Endodermal cell (in vitro differentiated cells): ENCODE results near the gene GNAQ. TPM values are rescaled to one million over a fixed set of nuclear protein-coding genes. Genes with fewer than 3 reads are reported as not detected.

Experiments used
- DNase-seq: peaks from one replicate; pipeline ENCODE4 v3.0.0-alpha.2; 2017
- H3K27ac ChIP-seq: 2 replicates; pipeline ENCODE4 v1.5.1; 2013; ENCODE audit warnings: mild to moderate bottlenecking, low read depth, low read length, moderate library complexity
- H3K27me3 ChIP-seq: 2 replicates; pipeline ENCODE4 v1.6.1; 2013; ENCODE audit warnings: mild to moderate bottlenecking, low read length, moderate library complexity; ENCODE audit not compliant: insufficient read depth, control insufficient read depth, poor library complexity, severe bottlenecking
- H3K36me3 ChIP-seq: 2 replicates; pipeline ENCODE4 v1.7.0; 2013; ENCODE audit warnings: mild to moderate bottlenecking, low read length, moderate library complexity; ENCODE audit not compliant: control insufficient read depth, insufficient read depth
- H3K4me1 ChIP-seq: one replicate; pipeline ENCODE4 v1.7.0; 2013; ENCODE audit warnings: low read length; ENCODE audit not compliant: control insufficient read depth, insufficient read depth
- H3K4me3 ChIP-seq: 2 replicates; pipeline ENCODE4 v1.5.1; 2013; ENCODE audit warnings: mild to moderate bottlenecking, low read length, moderate library complexity
- H3K9ac ChIP-seq: 2 replicates; pipeline ENCODE4 v1.6.1; 2013; ENCODE audit warnings: mild to moderate bottlenecking, low read length, moderate library complexity; ENCODE audit not compliant: poor library complexity, severe bottlenecking; ENCODE audit errors: extremely low read depth
- H3K9me3 ChIP-seq: 2 replicates; pipeline ENCODE4 v1.6.1; 2013; ENCODE audit warnings: mild to moderate bottlenecking, low read length, moderate library complexity; ENCODE audit not compliant: control insufficient read depth
- H3K27ac Mint-ChIP-seq: 2 replicates; pipeline ENCODE4 v1.8.0; 2020; ENCODE audit warnings: mixed read lengths
- H3K27me3 Mint-ChIP-seq: 2 replicates; pipeline ENCODE4 v1.8.0; 2021; ENCODE audit warnings: mild to moderate bottlenecking, mixed read lengths; ENCODE audit not compliant: insufficient read depth
- H3K36me3 Mint-ChIP-seq: 2 replicates; pipeline ENCODE4 v1.8.0; 2020; ENCODE audit warnings: low read depth, mixed read lengths
- H3K4me1 Mint-ChIP-seq: 2 replicates; pipeline ENCODE4 v1.8.0; 2020; ENCODE audit warnings: mixed read lengths
- H3K4me3 Mint-ChIP-seq: 2 replicates; pipeline ENCODE4 v1.8.0; 2020; ENCODE audit warnings: mild to moderate bottlenecking, moderate library complexity, mixed read lengths
- H3K9me3 Mint-ChIP-seq: 2 replicates; pipeline ENCODE4 v1.8.0; 2020; ENCODE audit warnings: mild to moderate bottlenecking, mixed read lengths
- WGBS, 2 experiments: methylation state at CpG; one replicate each; pipeline versions ENCODE4 v1.1.5 to v1.1.7; 2013; ENCODE audit warnings: missing lambda C conversion rate in 2 of 2, mixed read lengths in 1 of 2; ENCODE audit not compliant: insufficient coverage in 1 of 2, insufficient read length in 1 of 2; 5-methylcytosine and 5-hydroxymethylcytosine counted together
- total RNA-seq, 2 donors: library from RNA; stranded (reverse); fragmentation: NEBNext Ultra II Directional in 1 of 2; extraction: Animal tissue kit (Norgen Biotek cat#: 25700) in 1 of 2; gene quantifications; 2 replicates in 1 of 2; 3 replicates in 1 of 2; pipeline ENCODE4 v1.2.1, GENCODE V29; 2021
- TF ChIP-seq, protein P1 (sequence below): fragments of 200-600 bp; sonication (generic); conservative IDR thresholded peaks from 2 replicates; pipeline ENCODE4 v1.5.0; 2021; ENCODE audit warnings: antibody characterized with exemption, mild to moderate bottlenecking

The GNAQ gene
- total RNA-seq, 2 donors from 2014 or later: 46.0 to 57.6 TPM

DNA sequence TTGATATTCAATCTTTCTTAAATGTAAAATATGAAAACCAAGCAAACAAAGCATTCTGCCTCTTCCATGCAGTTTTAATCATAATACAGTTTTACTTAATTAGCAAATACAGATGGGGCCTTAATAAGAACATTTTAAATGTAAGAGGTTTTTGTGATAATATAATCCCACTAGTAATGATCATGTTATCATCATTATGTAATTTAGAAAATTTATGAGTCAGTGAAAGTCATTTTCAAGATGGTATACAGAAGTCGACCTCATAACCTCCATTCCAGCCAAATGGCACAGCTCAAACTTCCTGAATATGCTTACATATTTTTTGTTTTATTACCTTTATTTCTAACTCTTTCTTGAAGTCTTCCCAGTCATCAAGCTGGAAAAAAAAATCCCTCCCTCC, 281.3 kb downstream of the GNAQ start:
- Mint-ChIP-seq H3K4me1 (peaks cover 8% of the 10 kb centered on the region), H3K36me3 (peaks cover 8% of the 10 kb centered on the region), H3K27me3 (no peaks in the 10 kb centered on the region), H3K27ac (no peak overlapping the region), H3K9me3 (no peaks in the 10 kb centered on the region), H3K4me3 (no peak overlapping the region)
- TF ChIP-seq, protein P1, sequence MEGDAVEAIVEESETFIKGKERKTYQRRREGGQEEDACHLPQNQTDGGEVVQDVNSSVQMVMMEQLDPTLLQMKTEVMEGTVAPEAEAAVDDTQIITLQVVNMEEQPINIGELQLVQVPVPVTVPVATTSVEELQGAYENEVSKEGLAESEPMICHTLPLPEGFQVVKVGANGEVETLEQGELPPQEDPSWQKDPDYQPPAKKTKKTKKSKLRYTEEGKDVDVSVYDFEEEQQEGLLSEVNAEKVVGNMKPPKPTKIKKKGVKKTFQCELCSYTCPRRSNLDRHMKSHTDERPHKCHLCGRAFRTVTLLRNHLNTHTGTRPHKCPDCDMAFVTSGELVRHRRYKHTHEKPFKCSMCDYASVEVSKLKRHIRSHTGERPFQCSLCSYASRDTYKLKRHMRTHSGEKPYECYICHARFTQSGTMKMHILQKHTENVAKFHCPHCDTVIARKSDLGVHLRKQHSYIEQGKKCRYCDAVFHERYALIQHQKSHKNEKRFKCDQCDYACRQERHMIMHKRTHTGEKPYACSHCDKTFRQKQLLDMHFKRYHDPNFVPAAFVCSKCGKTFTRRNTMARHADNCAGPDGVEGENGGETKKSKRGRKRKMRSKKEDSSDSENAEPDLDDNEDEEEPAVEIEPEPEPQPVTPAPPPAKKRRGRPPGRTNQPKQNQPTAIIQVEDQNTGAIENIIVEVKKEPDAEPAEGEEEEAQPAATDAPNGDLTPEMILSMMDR: no peak
- Histone ChIP-seq H3K27ac (no peak overlapping the region), H3K36me3 (peaks cover under 1% of the 10 kb centered on the region), H3K4me1 (no peaks in the 10 kb centered on the region), H3K4me3 (no peak overlapping the region), H3K9ac (no peak overlapping the region), H3K27me3 (no peaks in the 10 kb centered on the region), H3K9me3 (peaks cover 4% of the 10 kb centered on the region)
- no peak for DNase-seq
- WGBS, 2 experiments: 88% methylated on average over 1 of the region's 1 CpG; no CpG with 5 or more reads in 1 of the 2 experiments

DNA sequence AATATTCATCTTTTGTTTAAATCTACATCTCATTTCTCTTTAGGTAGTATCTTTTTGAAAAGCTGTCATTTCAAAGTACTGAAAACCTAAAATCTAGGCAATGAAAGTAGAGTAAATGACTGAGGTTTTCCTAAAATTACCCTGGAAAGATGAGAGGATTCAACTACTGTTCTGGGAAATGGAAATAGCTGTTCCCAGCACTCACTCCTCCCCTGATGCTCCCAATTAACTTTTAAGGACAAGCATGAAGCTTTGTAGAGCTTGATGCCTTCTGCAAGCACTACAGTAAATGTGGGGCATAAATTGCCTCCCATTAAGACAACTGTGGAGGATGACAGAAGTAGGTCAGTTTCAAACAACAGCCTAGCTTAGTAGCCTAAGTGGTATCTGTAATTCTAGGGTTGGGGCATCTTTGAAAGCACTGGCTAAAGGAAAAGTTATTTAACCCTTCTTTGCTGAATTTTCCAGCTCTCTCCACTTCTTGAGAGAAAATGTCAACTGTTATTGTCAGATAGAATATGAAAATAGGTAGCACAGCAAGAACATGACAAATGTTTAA, 283.3 kb downstream of the GNAQ start:
- Histone ChIP-seq H3K36me3 (no peaks in the 10 kb centered on the region), H3K27ac (no peak overlapping the region), H3K9me3 (no peaks in the 10 kb centered on the region), H3K4me3 (no peak overlapping the region), H3K27me3 (no peaks in the 10 kb centered on the region), H3K9ac (no peak overlapping the region), H3K4me1 (no peaks in the 10 kb centered on the region)
- TF ChIP-seq, protein P1: no peak
- Mint-ChIP-seq H3K36me3 (no peaks in the 10 kb centered on the region), H3K27ac (no peak overlapping the region), H3K27me3 (no peaks in the 10 kb centered on the region), H3K4me1 (peaks cover 24% of the 10 kb centered on the region), H3K9me3 (no peaks in the 10 kb centered on the region), H3K4me3 (no peak overlapping the region)
- DNase-seq: no peak

DNA sequence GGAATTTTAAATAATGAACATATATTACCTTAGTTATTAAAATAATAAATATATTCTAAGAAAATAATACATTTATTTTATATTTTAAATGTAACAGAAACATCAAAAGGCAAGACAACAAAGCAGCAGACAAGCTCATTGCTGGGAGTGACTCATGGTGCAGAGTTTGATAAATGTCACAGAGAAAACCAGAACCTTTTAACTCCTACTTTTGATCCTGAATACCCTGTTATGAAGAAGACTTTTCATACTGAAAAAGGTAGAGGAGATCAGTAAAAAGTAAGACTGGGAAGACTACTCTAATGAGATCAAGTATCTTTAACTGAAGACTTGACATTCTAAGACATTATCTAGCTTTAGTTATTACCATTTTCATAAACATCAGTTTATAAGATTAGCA, 284.4 kb downstream of the GNAQ start:
- Histone ChIP-seq H3K9me3 (no peaks in the 10 kb centered on the region), H3K4me3 (no peak overlapping the region), H3K9ac (no peak overlapping the region), H3K4me1 (no peaks in the 10 kb centered on the region), H3K27me3 (no peaks in the 10 kb centered on the region), H3K36me3 (no peaks in the 10 kb centered on the region), H3K27ac (no peak overlapping the region)
- Mint-ChIP-seq H3K9me3 (no peaks in the 10 kb centered on the region), H3K4me3 (no peak overlapping the region), H3K27me3 (no peaks in the 10 kb centered on the region), H3K4me1 (peaks cover 27% of the 10 kb centered on the region), H3K27ac (no peak overlapping the region), H3K36me3 (no peaks in the 10 kb centered on the region)
- TF ChIP-seq, protein P1: no peak
- DNase-seq: no peak
